GM23338 (cell line): Measurements from ENCODE around the gene SPATA13. TPM values are rescaled to one million over a fixed set of nuclear protein-coding genes. Genes with fewer than 3 reads are reported as not detected.

Experiments used
- ATAC-seq: fragments of 200-7000 bp; cut with Tn5 transposase; 3 replicates; pipeline ENCODE4 v1.9.1; 2020
- DNase-seq: peaks from one replicate; pipeline ENCODE4 v3.0.0-alpha.2; 2015; ENCODE audit warnings: low spot score
- H2AFZ ChIP-seq: fragments of 200-600 bp; sonication (generic); 2 replicates; pipeline ENCODE4 v1.8.0; 2016; ENCODE audit warnings: antibody characterized with exemption, mild to moderate bottlenecking, moderate library complexity
- H3F3A ChIP-seq: fragments of 200-600 bp; sonication (generic); replicated peaks from 2 replicates; pipeline ENCODE4 v1.8.0; 2017; ENCODE audit warnings: antibody characterized with exemption, mixed run types, low read depth
- H3K27ac ChIP-seq: fragments of 200-600 bp; sonication (generic); 2 replicates; pipeline ENCODE4 v1.6.1; 2016; ENCODE audit warnings: low read depth
- H3K27me3 ChIP-seq: fragments of 200-600 bp; sonication (generic); 2 replicates; pipeline ENCODE4 v1.8.0; 2016; ENCODE audit warnings: mild to moderate bottlenecking, mixed run types, moderate library complexity; ENCODE audit not compliant: insufficient read depth
- H3K36me3 ChIP-seq: fragments of 200-600 bp; sonication (generic); 2 replicates; pipeline ENCODE4 v1.8.0; 2016; ENCODE audit warnings: mild to moderate bottlenecking; ENCODE audit not compliant: insufficient read depth
- H3K4me1 ChIP-seq: fragments of 200-600 bp; sonication (generic); 2 replicates; pipeline ENCODE4 v1.8.0; 2016; ENCODE audit warnings: mild to moderate bottlenecking, moderate library complexity; ENCODE audit not compliant: insufficient read depth
- H3K4me2 ChIP-seq: fragments of 200-600 bp; sonication (generic); 2 replicates; pipeline ENCODE4 v1.7.1; 2017; ENCODE audit warnings: mixed run types
- H3K4me3 ChIP-seq: fragments of 200-600 bp; sonication (generic); 2 replicates; pipeline ENCODE4 v1.6.1; 2016; ENCODE audit warnings: mixed run types
- H3K79me2 ChIP-seq: fragments of 200-600 bp; sonication (generic); replicated peaks from 2 replicates; pipeline ENCODE4 v1.8.0; 2017; ENCODE audit warnings: mild to moderate bottlenecking; ENCODE audit not compliant: insufficient read depth
- H3K9me2 ChIP-seq: fragments of 200-600 bp; sonication (generic); 2 replicates; pipeline ENCODE4 v1.8.0; 2017; ENCODE audit not compliant: insufficient read depth
- H4K20me1 ChIP-seq: fragments of 200-600 bp; sonication (generic); replicated peaks from 2 replicates; pipeline ENCODE4 v1.8.0; 2017; ENCODE audit warnings: mild to moderate bottlenecking; ENCODE audit not compliant: insufficient read depth
- H3K27ac Mint-ChIP-seq: 2 replicates; pipeline ENCODE4 v1.8.0; 2020; ENCODE audit warnings: inconsistent platforms, mild to moderate bottlenecking, moderate library complexity, mixed read lengths
- H3K27me3 Mint-ChIP-seq: 3 replicates; pipeline ENCODE4 v1.8.0; 2022; ENCODE audit warnings: low read depth, mild to moderate bottlenecking, moderate library complexity, mixed read lengths, inconsistent platforms; ENCODE audit not compliant: insufficient read depth, poor library complexity
- H3K36me3 Mint-ChIP-seq: 3 replicates; pipeline ENCODE4 v1.8.0; 2021; ENCODE audit warnings: low read depth, mild to moderate bottlenecking, inconsistent platforms, moderate library complexity, mixed read lengths
- H3K4me1 Mint-ChIP-seq: 3 replicates; pipeline ENCODE4 v1.8.0; 2020; ENCODE audit warnings: mild to moderate bottlenecking, inconsistent platforms, mixed read lengths
- H3K4me3 Mint-ChIP-seq: 3 replicates; pipeline ENCODE4 v1.8.0; 2021; ENCODE audit warnings: moderate library complexity, mild to moderate bottlenecking, inconsistent platforms, mixed read lengths
- H3K9me3 Mint-ChIP-seq: 3 replicates; pipeline ENCODE4 v1.8.0; 2020; ENCODE audit warnings: moderate library complexity, mild to moderate bottlenecking, inconsistent platforms, mixed read lengths
- POLR2AphosphoS5 ChIP-seq: IDR thresholded peaks from 2 replicates; pipeline ENCODE4 v1.6.1; 2016; ENCODE audit warnings: antibody characterized with exemption, low read depth
- STAT1 ChIP-seq: IDR thresholded peaks from one replicate; pipeline ENCODE4 v1.6.1; 2016; ENCODE audit warnings: antibody characterized with exemption; ENCODE audit not compliant: unreplicated experiment
- ZNF114 ChIP-seq: fragments of 250-450 bp; sonication (Bioruptor Pico); IDR thresholded peaks from 2 replicates; pipeline ENCODE4 v1.5.0; 2020; ENCODE audit warnings: mild to moderate bottlenecking, moderate library complexity
- polyA plus RNA-seq: library from polyadenylated mRNA; unstranded; fragments of >200 nt; fragmentation: Nextera tagmentation; extraction: Ambion mirVana; gene quantifications from 2 replicates; pipeline ENCODE4 v1.2.1, GENCODE V29; 2016
- total RNA-seq: library from RNA; depleted of rRNA; stranded (reverse); fragments of >200 nt; shearing (Covaris generic); gene quantifications from 2 replicates; pipeline ENCODE4 v1.2.3, GENCODE V29; 2014
- TF ChIP-seq, protein P1 (sequence below): IDR thresholded peaks from one replicate; pipeline ENCODE4 v1.6.1; 2018; ENCODE audit warnings: antibody characterized with exemption; ENCODE audit not compliant: unreplicated experiment
- TF ChIP-seq, protein P2 (sequence below): fragments of 250-450 bp; sonication (Bioruptor Pico); IDR thresholded peaks from 2 replicates; pipeline ENCODE4 v1.5.0; 2020; ENCODE audit warnings: mild to moderate bottlenecking, moderate library complexity
- TF ChIP-seq, protein P3 (sequence below): IDR thresholded peaks from 2 replicates; pipeline ENCODE4 v1.6.1; 2016; ENCODE audit warnings: antibody characterized with exemption

Gene SPATA13
- total and polyA plus RNA-seq, 2 experiments from 2014 or later = 11.9 to 45.7 TPM

DNA sequence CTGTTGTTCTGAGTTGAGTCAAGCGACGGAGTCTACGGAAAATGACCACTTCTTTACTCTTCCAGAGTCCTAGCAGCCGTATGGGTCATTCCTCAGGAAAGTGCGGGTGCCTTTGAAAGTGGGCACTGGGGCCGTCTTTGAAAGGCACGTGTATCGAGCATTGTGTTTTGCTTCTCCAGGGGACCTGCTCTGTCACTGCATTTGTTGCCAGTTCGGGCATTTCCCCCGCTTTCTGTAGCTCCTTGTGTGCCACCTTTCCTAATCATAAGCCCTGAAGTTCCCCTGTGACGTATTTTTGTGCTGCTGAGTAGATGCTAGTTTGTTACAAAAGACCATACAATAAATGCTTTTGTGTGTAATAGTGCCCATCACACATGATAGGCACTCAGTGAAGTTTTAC, 24.4 kb downstream of the SPATA13 start:
- Histone ChIP-seq H3K4me2 (no peak overlapping the region), H3K27me3 (no peaks in the 10 kb centered on the region), H3K79me2 (peaks cover 82% of the 10 kb centered on the region), H4K20me1 (peaks cover 8% of the 10 kb centered on the region; the same call in 1 of the 2 replicates), H3K4me3 (no peak overlapping the region), H3K4me1 (peaks cover 4% of the 10 kb centered on the region), H3F3A (no peaks in the 10 kb centered on the region), H3K27ac (no peak overlapping the region), H3K9me2 (no peaks in the 10 kb centered on the region), H3K36me3 (no peaks in the 10 kb centered on the region), H2AFZ (no peak overlapping the region)
- Mint-ChIP-seq H3K27ac (no peak overlapping the region), H3K4me3 (no peak overlapping the region), H3K9me3 (peaks cover 4% of the 10 kb centered on the region), H3K27me3 (no peaks in the 10 kb centered on the region), H3K4me1 (peaks cover 26% of the 10 kb centered on the region), H3K36me3 (peaks cover 10% of the 10 kb centered on the region)
- no peak for DNase-seq
- TF ChIP-seq, protein P1, sequence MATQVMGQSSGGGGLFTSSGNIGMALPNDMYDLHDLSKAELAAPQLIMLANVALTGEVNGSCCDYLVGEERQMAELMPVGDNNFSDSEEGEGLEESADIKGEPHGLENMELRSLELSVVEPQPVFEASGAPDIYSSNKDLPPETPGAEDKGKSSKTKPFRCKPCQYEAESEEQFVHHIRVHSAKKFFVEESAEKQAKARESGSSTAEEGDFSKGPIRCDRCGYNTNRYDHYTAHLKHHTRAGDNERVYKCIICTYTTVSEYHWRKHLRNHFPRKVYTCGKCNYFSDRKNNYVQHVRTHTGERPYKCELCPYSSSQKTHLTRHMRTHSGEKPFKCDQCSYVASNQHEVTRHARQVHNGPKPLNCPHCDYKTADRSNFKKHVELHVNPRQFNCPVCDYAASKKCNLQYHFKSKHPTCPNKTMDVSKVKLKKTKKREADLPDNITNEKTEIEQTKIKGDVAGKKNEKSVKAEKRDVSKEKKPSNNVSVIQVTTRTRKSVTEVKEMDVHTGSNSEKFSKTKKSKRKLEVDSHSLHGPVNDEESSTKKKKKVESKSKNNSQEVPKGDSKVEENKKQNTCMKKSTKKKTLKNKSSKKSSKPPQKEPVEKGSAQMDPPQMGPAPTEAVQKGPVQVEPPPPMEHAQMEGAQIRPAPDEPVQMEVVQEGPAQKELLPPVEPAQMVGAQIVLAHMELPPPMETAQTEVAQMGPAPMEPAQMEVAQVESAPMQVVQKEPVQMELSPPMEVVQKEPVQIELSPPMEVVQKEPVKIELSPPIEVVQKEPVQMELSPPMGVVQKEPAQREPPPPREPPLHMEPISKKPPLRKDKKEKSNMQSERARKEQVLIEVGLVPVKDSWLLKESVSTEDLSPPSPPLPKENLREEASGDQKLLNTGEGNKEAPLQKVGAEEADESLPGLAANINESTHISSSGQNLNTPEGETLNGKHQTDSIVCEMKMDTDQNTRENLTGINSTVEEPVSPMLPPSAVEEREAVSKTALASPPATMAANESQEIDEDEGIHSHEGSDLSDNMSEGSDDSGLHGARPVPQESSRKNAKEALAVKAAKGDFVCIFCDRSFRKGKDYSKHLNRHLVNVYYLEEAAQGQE = no peak
- TF ChIP-seq STAT1 = no peak
- no peak for ATAC-seq

DNA sequence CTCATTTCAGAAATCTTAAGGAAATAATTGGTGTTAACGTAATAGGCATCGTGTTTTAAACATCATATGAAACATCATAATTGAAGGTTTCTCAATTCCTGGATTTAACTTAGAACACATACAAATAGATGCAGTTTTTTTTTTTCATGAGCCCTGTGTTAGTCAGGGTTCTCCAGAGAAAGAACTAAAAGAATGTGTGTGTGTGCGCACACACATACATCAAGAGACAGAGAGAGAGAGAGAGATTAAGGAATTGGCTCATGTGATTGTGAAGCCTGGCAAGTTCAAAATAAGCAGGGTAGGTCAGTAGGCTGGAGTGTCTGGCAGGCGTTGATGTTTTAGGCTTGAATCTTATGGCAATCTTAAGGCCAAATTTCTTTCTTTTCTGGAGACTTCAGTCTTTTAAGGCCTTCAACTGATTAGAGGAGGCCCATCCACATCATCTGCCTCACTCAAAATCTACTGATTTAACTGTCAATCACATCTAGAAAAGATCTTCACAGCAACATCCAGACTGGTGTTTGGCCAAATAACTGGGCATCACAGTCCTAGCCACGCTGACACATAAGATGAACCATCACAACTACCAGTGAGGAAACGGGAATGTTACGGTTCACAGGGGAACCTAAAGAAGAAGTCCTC, 25.2 kb downstream of the SPATA13 start:
- Histone ChIP-seq H3K36me3 (no peaks in the 10 kb centered on the region), H3K27ac (no peak overlapping the region), H3K27me3 (no peaks in the 10 kb centered on the region), H3K4me2 (no peak overlapping the region), H3F3A (no peaks in the 10 kb centered on the region), H3K79me2 (peaks cover 79% of the 10 kb centered on the region), H3K9me2 (no peaks in the 10 kb centered on the region), H2AFZ (no peak overlapping the region), H3K4me3 (no peak overlapping the region), H4K20me1 (peaks cover 8% of the 10 kb centered on the region; the same call in 1 of the 2 replicates), H3K4me1 (no peaks in the 10 kb centered on the region)
- Mint-ChIP-seq H3K36me3 (peaks cover 13% of the 10 kb centered on the region), H3K27me3 (no peaks in the 10 kb centered on the region), H3K9me3 (peaks cover 4% of the 10 kb centered on the region), H3K4me1 (peaks cover 24% of the 10 kb centered on the region), H3K4me3 (no peak overlapping the region), H3K27ac (no peak overlapping the region)
- DNase-seq = no peak
- no peak for ATAC-seq
- TF ChIP-seq, protein P1 = no peak
- TF ChIP-seq POLR2AphosphoS5 (no peak), ZNF114 (CRISPR knock-in tag) (no peak)
- TF ChIP-seq, protein P2, sequence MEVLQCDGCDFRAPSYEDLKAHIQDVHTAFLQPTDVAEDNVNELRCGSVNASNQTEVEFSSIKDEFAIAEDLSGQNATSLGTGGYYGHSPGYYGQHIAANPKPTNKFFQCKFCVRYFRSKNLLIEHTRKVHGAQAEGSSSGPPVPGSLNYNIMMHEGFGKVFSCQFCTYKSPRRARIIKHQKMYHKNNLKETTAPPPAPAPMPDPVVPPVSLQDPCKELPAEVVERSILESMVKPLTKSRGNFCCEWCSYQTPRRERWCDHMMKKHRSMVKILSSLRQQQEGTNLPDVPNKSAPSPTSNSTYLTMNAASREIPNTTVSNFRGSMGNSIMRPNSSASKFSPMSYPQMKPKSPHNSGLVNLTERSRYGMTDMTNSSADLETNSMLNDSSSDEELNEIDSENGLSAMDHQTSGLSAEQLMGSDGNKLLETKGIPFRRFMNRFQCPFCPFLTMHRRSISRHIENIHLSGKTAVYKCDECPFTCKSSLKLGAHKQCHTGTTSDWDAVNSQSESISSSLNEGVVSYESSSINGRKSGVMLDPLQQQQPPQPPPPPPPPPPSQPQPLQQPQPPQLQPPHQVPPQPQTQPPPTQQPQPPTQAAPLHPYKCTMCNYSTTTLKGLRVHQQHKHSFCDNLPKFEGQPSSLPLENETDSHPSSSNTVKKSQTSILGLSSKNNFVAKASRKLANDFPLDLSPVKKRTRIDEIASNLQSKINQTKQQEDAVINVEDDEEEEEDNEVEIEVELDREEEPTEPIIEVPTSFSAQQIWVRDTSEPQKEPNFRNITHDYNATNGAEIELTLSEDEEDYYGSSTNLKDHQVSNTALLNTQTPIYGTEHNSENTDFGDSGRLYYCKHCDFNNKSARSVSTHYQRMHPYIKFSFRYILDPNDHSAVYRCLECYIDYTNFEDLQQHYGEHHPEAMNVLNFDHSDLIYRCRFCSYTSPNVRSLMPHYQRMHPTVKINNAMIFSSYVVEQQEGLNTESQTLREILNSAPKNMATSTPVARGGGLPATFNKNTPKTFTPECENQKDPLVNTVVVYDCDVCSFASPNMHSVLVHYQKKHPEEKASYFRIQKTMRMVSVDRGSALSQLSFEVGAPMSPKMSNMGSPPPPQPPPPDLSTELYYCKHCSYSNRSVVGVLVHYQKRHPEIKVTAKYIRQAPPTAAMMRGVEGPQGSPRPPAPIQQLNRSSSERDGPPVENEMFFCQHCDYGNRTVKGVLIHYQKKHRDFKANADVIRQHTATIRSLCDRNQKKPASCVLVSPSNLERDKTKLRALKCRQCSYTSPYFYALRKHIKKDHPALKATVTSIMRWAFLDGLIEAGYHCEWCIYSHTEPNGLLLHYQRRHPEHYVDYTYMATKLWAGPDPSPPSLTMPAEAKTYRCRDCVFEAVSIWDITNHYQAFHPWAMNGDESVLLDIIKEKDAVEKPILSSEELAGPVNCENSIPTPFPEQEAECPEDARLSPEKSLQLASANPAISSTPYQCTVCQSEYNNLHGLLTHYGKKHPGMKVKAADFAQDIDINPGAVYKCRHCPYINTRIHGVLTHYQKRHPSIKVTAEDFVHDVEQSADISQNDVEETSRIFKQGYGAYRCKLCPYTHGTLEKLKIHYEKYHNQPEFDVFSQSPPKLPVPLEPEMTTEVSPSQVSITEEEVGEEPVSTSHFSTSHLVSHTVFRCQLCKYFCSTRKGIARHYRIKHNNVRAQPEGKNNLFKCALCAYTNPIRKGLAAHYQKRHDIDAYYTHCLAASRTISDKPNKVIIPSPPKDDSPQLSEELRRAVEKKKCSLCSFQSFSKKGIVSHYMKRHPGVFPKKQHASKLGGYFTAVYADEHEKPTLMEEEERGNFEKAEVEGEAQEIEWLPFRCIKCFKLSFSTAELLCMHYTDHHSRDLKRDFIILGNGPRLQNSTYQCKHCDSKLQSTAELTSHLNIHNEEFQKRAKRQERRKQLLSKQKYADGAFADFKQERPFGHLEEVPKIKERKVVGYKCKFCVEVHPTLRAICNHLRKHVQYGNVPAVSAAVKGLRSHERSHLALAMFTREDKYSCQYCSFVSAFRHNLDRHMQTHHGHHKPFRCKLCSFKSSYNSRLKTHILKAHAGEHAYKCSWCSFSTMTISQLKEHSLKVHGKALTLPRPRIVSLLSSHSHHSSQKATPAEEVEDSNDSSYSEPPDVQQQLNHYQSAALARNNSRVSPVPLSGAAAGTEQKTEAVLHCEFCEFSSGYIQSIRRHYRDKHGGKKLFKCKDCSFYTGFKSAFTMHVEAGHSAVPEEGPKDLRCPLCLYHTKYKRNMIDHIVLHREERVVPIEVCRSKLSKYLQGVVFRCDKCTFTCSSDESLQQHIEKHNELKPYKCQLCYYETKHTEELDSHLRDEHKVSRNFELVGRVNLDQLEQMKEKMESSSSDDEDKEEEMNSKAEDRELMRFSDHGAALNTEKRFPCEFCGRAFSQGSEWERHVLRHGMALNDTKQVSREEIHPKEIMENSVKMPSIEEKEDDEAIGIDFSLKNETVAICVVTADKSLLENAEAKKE (CRISPR knock-in tag) = no peak
- TF ChIP-seq, protein P3, sequence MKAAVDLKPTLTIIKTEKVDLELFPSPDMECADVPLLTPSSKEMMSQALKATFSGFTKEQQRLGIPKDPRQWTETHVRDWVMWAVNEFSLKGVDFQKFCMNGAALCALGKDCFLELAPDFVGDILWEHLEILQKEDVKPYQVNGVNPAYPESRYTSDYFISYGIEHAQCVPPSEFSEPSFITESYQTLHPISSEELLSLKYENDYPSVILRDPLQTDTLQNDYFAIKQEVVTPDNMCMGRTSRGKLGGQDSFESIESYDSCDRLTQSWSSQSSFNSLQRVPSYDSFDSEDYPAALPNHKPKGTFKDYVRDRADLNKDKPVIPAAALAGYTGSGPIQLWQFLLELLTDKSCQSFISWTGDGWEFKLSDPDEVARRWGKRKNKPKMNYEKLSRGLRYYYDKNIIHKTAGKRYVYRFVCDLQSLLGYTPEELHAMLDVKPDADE = no peak
